ENCODE measurements around the gene LEAP2. TPM values are rescaled to one million over a fixed set of nuclear protein-coding genes. Genes with fewer than 3 reads are reported as not detected.

The LEAP2 gene
- total RNA-seq, 4 donors from 2014 or later: 0.57 to 4.2 (median 1.6) TPM

GRCh38 chr5:132828846-132829494 is 44.5 kb upstream of the LEAP2 start:
- TF ChIP-seq CTCF (IDR thresholded peaks at IDR 0.05; ENCODE audit: low read depth): no peak

- no peak for TF ChIP-seq CTCF (IDR thresholded peaks at IDR 0.05; ENCODE audit: low read depth)
Measured at GRCh38 chr5:132829742-132830435, 43.6 kb upstream of the LEAP2 start.

- TF ChIP-seq CTCF (IDR thresholded peaks at IDR 0.05; ENCODE audit: low read depth): no peak
Measured at GRCh38 chr5:132830436-132831094, 42.9 kb upstream of the LEAP2 start, which contains the start of gene SHROOM1. SHROOM1 (minus strand) TSS chr5:132830647; CDS start chr5:132826140, 4,507 bp downstream.

GRCh38 chr5:132831095-132831860 is 42.2 kb upstream of the LEAP2 start:
- no peak for TF ChIP-seq CTCF (IDR thresholded peaks at IDR 0.05; ENCODE audit: low read depth)

GRCh38 chr5:132832612-132833011 is 40.9 kb upstream of the LEAP2 start:
- no peak for TF ChIP-seq CTCF (IDR thresholded peaks at IDR 0.05; ENCODE audit: low read depth)

GRCh38 chr5:132834057-132834456 is 39.4 kb upstream of the LEAP2 start:
- no peak for TF ChIP-seq CTCF (IDR thresholded peaks at IDR 0.05; ENCODE audit: low read depth)

Data from subcutaneous adipose tissue (tissue), 4 donors.